ENCODE results near the gene GLMP.

- TF ChIP-seq CTCF (IDR thresholded peaks at IDR 0.05): no peak
- no peak for TF ChIP-seq ZFX (IDR thresholded peaks at IDR 0.05; ENCODE audit: borderline replicate concordance)
These were observed 9.4 kb downstream of the GLMP start for GRCh38 chr1:156286061-156286460.
